ENCODE results near the gene PKD2. TPM values are rescaled to one million over a fixed set of nuclear protein-coding genes. Genes with fewer than 3 reads are reported as not detected.

The PKD2 gene
- total RNA-seq, 2 donors from 2014 or later = 254 to 259 TPM

GRCh38 chr4:88093874-88094273 lies 86.4 kb downstream of the PKD2 start:
- Histone ChIP-seq H3K36me3 (no peaks in the 10 kb centered on the region), H3K27me3 (replicated peaks; ENCODE audit: insufficient read depth) (no peaks in the 10 kb centered on the region), H3K4me1 (ENCODE audit: control insufficient read depth in 1 of 2, low read depth in 2 of 2) (peaks cover 25 to 52% of the 10 kb centered on the region in 2 donors), H3K4me3 (no peak overlapping the region), H3K27ac (peak overlapping the region; percentile 14 to 35), H3K9me3 (no peaks in the 10 kb centered on the region)
- no peak for TF ChIP-seq CTCF (IDR thresholded peaks at IDR 0.05)
- no peak for DNase-seq (ENCODE audit: low spot score)
- ATAC-seq (ENCODE audit: insufficient number of reproducible peaks, low FRiP score, low read depth) = no peak

DNA sequence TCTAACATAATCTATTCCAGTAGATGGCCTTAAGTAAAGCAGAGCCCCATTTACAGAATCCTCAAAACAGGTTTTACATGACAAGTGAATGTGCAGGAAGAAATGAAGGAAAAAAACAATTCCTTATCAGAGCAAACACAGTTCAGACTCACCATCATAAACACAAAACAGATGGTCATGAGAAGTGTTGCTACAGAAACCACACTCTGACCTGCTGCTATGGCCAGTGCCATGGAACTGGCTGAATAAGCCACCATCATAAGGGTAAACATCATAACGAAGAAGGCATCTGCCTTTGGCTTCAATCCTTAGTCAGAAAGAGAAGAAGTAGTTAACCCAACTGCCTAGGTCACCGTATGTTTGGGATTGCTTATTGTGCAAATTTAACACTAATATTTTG lies 89.9 kb downstream of the PKD2 start:
- Histone ChIP-seq H3K36me3 (no peaks in the 10 kb centered on the region), H3K4me1 (ENCODE audit: control insufficient read depth in 1 of 2, low read depth in 2 of 2) (peaks cover 9 to 31% of the 10 kb centered on the region in 2 donors), H3K27ac (no peak overlapping the region), H3K4me3 (no peak overlapping the region), H3K27me3 (replicated peaks; ENCODE audit: insufficient read depth) (no peaks in the 10 kb centered on the region), H3K9me3 (no peaks in the 10 kb centered on the region)
- no peak for ATAC-seq (ENCODE audit: insufficient number of reproducible peaks, low FRiP score, low read depth)
- no peak for TF ChIP-seq CTCF (IDR thresholded peaks at IDR 0.05)
- no peak for DNase-seq (ENCODE audit: low spot score)

DNA sequence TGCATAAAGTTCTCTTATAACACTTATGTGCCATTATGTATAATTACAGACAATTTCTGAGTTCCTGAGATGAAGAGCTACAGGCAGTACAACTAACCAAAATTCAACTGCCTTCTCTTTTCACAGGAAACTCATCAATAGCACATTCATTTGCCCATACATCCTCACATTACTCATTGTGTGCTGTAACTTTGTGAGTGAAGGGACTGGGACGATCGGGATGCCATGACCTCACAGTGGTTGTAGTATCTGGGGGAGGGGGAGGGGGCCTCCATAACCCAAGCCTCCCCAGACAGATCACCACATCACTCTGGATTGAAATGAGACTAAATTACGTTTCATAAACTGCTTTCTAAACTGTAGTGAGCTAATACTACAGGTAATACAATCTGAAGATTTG lies 90.3 kb downstream of the PKD2 start:
- Histone ChIP-seq H3K27me3 (replicated peaks; ENCODE audit: insufficient read depth) (no peaks in the 10 kb centered on the region), H3K27ac (no peak overlapping the region), H3K4me3 (no peak overlapping the region), H3K4me1 (ENCODE audit: control insufficient read depth in 1 of 2, low read depth in 2 of 2) (peaks cover 9 to 26% of the 10 kb centered on the region in 2 donors), H3K9me3 (no peaks in the 10 kb centered on the region), H3K36me3 (no peaks in the 10 kb centered on the region)
- DNase-seq (ENCODE audit: low spot score) = no peak
- no peak for ATAC-seq (ENCODE audit: insufficient number of reproducible peaks, low FRiP score, low read depth)
- no peak for TF ChIP-seq CTCF (IDR thresholded peaks at IDR 0.05)

DNA sequence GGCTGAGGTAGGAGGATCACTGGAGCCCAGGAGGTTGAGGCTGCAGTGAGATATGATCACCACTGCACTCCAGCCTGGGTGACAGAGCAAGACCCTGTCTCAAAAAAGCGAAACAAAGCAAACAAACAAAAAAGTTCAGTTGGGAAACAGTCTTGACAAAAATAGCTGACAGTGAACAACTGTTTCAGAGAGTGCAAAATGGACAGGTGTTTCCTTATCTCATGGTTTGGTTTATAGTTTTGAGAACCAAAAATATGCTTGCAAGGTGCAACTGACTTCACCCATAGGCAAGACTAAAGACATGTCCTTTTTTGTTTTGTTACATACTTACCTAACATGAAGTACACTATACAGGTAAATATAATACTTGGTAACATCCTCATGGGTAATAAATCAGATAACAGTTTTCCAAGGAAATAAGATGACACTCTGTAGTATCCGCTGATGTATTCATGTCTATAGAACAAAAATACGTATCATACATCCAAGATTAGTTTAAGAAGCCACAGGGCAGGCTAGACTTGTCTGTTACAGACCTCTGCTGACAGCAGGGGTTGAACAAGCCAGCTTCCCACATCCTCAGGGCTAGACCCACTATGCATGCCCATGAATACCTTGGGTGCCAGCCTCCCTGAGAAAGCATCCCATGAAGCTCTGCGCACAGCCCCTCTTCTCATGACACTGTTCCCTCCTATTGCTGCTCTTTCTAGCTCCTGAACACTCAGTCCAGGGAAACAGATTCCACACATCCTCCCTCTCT lies 91.7 kb downstream of the PKD2 start:
- peaks cover 2 to 12% of the 10 kb centered on the region in 2 donors for H3K4me1 ChIP-seq (ENCODE audit: control insufficient read depth in 1 of 2, low read depth in 2 of 2)
- no peak for TF ChIP-seq CTCF (IDR thresholded peaks at IDR 0.05)
- no peak for ATAC-seq (ENCODE audit: insufficient number of reproducible peaks, low FRiP score, low read depth)
- H3K9me3 ChIP-seq = no peaks in the 10 kb centered on the region
- H3K27me3 ChIP-seq (replicated peaks; ENCODE audit: insufficient read depth) = no peaks in the 10 kb centered on the region
- H3K27ac ChIP-seq = no peak overlapping the region
- H3K4me3 ChIP-seq = no peak overlapping the region
- DNase-seq (ENCODE audit: low spot score) = no peak
- no peaks in the 10 kb centered on the region for H3K36me3 ChIP-seq

- H3K4me3 ChIP-seq = no peak overlapping the region
- no peak for DNase-seq (ENCODE audit: low spot score)
- H3K9me3 ChIP-seq = no peaks in the 10 kb centered on the region
- H3K36me3 ChIP-seq = no peaks in the 10 kb centered on the region
- no peaks in the 10 kb centered on the region for H3K27me3 ChIP-seq (replicated peaks; ENCODE audit: insufficient read depth)
- ATAC-seq (ENCODE audit: insufficient number of reproducible peaks, low FRiP score, low read depth) = no peak
- TF ChIP-seq CTCF (IDR thresholded peaks at IDR 0.05) = no peak
- H3K4me1 ChIP-seq (ENCODE audit: control insufficient read depth in 1 of 2, low read depth in 2 of 2) = peaks cover 3 to 8% of the 10 kb centered on the region in 2 donors
- H3K27ac ChIP-seq = no peak overlapping the region
Observed at GRCh38 chr4:88101165-88101564, 93.7 kb downstream of the PKD2 start.
